Measurements from ENCODE around the gene SCFD2.

- TF ChIP-seq CTCF (IDR thresholded peaks at IDR 0.05; ENCODE audit: borderline replicate concordance, extremely low read depth, low read length, poor library complexity, severe bottlenecking) (no peak), EZH2 (IDR thresholded peaks at IDR 0.05; ENCODE audit: borderline replicate concordance, low read depth, low read length, severe bottlenecking) (no peak)
Observed at GRCh38 chr4:53049528-53049927, 316.3 kb downstream of the SCFD2 start.

Measured in DND-41 (cell line).